ENCODE results near the gene EI24. TPM values are rescaled to one million over a fixed set of nuclear protein-coding genes. Genes with fewer than 3 reads are reported as not detected.

The EI24 gene
- total RNA-seq, 1 experiment from 2014 or later, result 151 TPM

DNA sequence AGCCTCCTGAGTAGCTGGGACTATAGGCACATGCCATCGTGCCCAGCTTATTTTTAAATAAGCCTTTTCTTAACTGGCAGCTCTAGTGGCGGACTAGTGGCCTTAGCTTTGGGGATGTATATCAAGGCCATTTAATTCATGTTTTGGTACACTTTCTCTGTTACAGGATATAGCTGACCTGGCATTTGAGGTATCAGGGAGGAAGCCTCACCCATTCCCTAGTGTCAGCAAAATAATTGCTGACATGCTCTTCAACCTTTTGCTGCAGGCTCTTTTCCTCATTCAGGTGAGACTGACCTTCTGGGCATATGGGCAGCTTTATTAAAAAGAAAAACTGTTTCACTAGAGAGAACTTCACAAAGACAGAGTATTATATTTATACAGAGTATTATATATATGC lies 9.5 kb downstream of the EI24 start:
- H3K4me1 ChIP-seq (ENCODE audit: insufficient read depth, low read length), result no peaks in the 10 kb centered on the region
- no peak overlapping the region for H4K8ac ChIP-seq (replicated peaks; ENCODE audit: insufficient read length, low read depth, low read length)
- H3K4me2 ChIP-seq (ENCODE audit: insufficient read depth, insufficient read length, low read length), result no peak overlapping the region
- Mint-ChIP-seq H3K27me3 (ENCODE audit: low read depth) (no peaks in the 10 kb centered on the region), H3K4me3 (no peak overlapping the region), H3K9me3 (no peaks in the 10 kb centered on the region), H3K36me3 (ENCODE audit: insufficient read depth in 1 of 3, low read depth in 3 of 3) (peaks cover 41 to 83% (median 82%) of the 10 kb centered on the region in 3 experiments; a peak in 6 of 7 replicates), H3K27ac (no peak overlapping the region), H3K4me1 (no peaks in the 10 kb centered on the region)
- H2BK15ac ChIP-seq (ENCODE audit: low read depth, low read length), result no peak overlapping the region
- no peak overlapping the region for H2AFZ ChIP-seq (ENCODE audit: low read length)
- H3K9ac ChIP-seq (ENCODE audit: extremely low read depth, insufficient read length, low read length), result no peak overlapping the region
- no peak overlapping the region for H3K23ac ChIP-seq (ENCODE audit: insufficient read length, low read depth, low read length)
- H3K56ac ChIP-seq (ENCODE audit: insufficient read length, low read depth, low read length), result no peak overlapping the region
- no peak overlapping the region for H3K27ac ChIP-seq (ENCODE audit: insufficient read length, low read depth, low read length)
- H3K79me2 ChIP-seq (ENCODE audit: insufficient read depth, low read length), result no peaks in the 10 kb centered on the region
- H4K20me1 ChIP-seq (ENCODE audit: control insufficient read depth, insufficient read depth, insufficient read length), result no peaks in the 10 kb centered on the region
- H3K23me2 ChIP-seq (ENCODE audit: insufficient read length, low read depth, low read length, poor library complexity, severe bottlenecking), result no peaks in the 10 kb centered on the region
- no peak overlapping the region for H2BK12ac ChIP-seq (ENCODE audit: insufficient read length, low read depth, low read length)
- no peaks in the 10 kb centered on the region for H3K9me3 ChIP-seq (ENCODE audit: control insufficient read depth, low read depth, low read length)
- no peak overlapping the region for H3K14ac ChIP-seq (ENCODE audit: insufficient read depth, low read length)
- no peaks in the 10 kb centered on the region for H3K27me3 ChIP-seq (ENCODE audit: insufficient read depth, low read length)
- DNase-seq, result no peak
- no peak overlapping the region for H2BK20ac ChIP-seq (ENCODE audit: low read depth, low read length, poor library complexity, severe bottlenecking)
- H3K4ac ChIP-seq (ENCODE audit: low read depth, low read length), result no peak overlapping the region
- no peaks in the 10 kb centered on the region for H3K79me1 ChIP-seq (ENCODE audit: insufficient read depth, low read depth, low read length, poor library complexity, severe bottlenecking)
- no CpG with 5 or more reads among the region's 2 CpGs for WGBS (ENCODE audit: extremely low coverage, insufficient read length, low lambda C conversion rate)
- no peak overlapping the region for H4K5ac ChIP-seq (ENCODE audit: insufficient read length, low read depth, low read length)
- no peak overlapping the region for H2BK5ac ChIP-seq (ENCODE audit: insufficient read length, low read length)
- no peak overlapping the region for H3T11ph ChIP-seq (ENCODE audit: low read length)
- H3K18ac ChIP-seq (ENCODE audit: insufficient read length, low read depth, low read length), result no peak overlapping the region
- H4K91ac ChIP-seq (ENCODE audit: insufficient read length, low read depth, low read length), result no peak overlapping the region
- H2AK5ac ChIP-seq (ENCODE audit: insufficient read length, low read length), result no peak overlapping the region
- TF ChIP-seq, protein P1, sequence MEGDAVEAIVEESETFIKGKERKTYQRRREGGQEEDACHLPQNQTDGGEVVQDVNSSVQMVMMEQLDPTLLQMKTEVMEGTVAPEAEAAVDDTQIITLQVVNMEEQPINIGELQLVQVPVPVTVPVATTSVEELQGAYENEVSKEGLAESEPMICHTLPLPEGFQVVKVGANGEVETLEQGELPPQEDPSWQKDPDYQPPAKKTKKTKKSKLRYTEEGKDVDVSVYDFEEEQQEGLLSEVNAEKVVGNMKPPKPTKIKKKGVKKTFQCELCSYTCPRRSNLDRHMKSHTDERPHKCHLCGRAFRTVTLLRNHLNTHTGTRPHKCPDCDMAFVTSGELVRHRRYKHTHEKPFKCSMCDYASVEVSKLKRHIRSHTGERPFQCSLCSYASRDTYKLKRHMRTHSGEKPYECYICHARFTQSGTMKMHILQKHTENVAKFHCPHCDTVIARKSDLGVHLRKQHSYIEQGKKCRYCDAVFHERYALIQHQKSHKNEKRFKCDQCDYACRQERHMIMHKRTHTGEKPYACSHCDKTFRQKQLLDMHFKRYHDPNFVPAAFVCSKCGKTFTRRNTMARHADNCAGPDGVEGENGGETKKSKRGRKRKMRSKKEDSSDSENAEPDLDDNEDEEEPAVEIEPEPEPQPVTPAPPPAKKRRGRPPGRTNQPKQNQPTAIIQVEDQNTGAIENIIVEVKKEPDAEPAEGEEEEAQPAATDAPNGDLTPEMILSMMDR (conservative IDR thresholded peaks at IDR 0.05), result no peak
- H2BK120ac ChIP-seq (ENCODE audit: low read depth, low read length, poor library complexity, severe bottlenecking), result no peak overlapping the region

All from H9 (cell line).